Kidney tubule cell (primary cell): ENCODE data around the gene GSTT4.
"Not testable (repeated sequence)": the region's sequence is repeated elsewhere in the genome, so short reads cannot be mapped to it uniquely, and the experiment has no call there.

Source experiments
- DNase-seq: peaks from one replicate; pipeline ENCODE4 v3.0.0-alpha.2; 2018; ENCODE audit warnings: low spot score

GSTT4 gene

DNA sequence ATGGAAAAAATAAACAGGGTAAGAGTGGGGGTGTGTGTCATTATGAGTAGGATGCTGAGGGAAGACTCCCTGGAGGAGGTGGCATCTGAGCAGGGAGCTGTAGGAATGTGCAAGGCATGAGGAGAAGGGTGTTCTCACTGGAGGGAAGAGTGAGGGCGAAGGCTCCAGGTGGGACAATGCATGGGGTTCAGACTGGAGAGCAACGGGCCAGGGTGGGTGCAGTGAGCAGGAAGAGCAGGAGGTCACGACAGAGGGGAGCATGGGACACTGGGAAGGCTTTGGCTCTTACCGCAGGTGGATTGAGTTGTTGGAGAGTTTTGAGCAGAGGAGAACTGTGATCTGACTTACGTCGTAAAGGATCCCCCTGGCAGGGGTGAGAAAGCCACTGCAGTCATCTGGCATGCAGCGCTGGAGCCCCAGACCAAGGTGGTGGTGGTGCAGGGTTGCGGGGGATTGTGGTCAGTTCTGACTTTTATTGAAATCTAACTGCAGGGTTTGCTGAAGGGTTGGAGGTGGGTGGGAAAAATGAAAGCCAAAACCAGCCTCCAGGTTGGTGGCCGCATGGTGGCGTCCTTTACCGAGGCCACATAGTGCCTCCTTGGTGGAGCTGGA lies 52.4 kb downstream of the GSTT4 start:
- DNase-seq: not testable (repeated sequence)

DNA sequence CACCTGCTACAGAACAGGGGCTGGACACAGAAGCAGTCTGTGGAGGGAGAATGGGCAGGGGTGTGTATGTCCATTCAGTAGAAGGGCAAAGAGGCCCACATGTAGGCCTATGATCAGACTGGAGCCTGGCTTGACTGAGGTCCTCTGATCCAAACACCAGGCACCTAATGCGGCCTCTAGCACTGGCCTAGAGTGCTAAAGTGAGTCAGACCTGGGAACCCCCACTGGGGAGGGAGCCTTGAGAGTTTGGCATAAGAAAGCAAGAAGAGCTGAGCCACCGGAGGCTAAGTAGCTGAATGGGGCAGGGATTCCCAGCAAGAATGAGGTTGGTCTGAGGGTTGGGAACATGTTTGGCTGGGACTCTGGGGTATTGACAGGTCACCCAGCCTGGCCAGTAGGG lies 53.9 kb downstream of the GSTT4 start:
- not testable (repeated sequence) for DNase-seq

DNA sequence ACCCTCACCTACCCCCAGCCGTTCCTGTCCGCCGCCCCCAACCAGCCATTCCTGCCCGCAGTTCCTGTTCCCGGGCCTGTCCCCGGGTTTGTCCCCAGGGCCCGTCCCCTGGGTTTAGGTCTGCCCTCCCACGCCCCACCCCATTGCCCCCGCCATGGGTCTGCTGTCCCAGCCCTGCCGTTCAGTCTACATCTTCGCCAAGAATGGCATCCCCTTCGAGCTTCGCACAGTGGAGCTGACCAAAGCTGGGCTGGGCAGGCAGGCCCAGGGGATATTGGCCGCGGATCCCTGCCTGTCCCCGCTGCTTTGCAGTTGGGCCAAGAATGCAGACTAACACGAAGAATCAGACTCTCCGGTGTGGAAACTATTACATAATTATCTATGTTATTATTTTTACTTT lies 55.5 kb downstream of the GSTT4 start:
- not testable (repeated sequence) for DNase-seq
